DMS53 treated with DMSO at 0.1 percent for 48 hours (cell line): Measurements from ENCODE around the gene ICOS.

Experiments
- DNase-seq: peaks from one replicate; lab custom pipeline; 2025; ENCODE audit not compliant: unreplicated experiment; lab: John Stamatoyannopoulos, UW

Gene ICOS

GRCh38 chr2:204005940-204006721, 69.6 kb downstream of the ICOS start:
- no peak for DNase-seq

- no peak for DNase-seq
Measured at GRCh38 chr2:204008352-204008751, 71.8 kb downstream of the ICOS start.

DNA sequence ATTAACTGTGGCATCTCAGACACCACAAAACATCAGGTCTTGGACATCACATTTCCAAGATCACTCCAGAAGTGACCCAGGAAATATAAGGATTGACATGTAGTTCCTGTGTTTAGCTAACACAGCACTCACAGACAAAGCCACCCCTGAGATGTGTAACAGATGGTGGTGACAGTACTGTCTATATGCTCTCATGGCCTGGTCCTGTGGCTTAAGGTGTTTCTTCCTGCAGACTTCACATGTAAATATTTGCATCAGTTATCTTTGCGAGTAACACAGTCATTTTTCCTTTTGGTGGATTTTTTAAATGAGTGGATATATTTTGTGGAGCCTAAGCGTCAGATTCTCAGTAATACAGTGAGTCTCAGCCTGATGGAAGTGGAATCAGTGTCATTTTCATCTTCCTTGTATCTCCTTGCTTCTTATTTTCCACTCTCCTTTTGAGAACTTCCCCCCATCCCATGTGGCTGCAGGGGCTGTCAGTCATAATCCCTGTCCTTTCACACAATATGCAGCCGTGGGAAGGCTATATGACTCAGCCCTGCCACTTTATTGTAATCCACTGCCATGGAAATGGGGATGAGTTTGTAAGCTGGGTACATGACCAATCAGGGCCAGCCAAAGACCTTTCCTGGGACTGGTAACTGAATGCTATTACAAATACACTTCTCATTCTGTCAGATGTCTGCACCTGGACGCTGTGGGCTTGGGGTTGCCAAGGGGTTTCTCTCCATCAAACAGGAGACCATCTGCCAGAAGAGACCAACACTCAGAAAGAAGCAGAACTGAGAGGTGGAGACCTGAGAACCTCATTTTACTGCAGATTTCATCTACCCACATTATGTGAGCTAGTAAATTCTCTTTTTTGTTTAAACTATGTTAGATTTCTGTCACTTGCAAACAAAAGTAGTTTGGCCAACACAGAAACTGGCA, 74.3 kb downstream of the ICOS start:
- DNase-seq: no peak
